K562 (cell line): Measurements from ENCODE around the gene GIPC3. TPM values are rescaled to one million over a fixed set of nuclear protein-coding genes. Genes with fewer than 3 reads are reported as not detected.

Experiments used
- ADNP ChIP-seq: fragments of 200-800 bp; sonication (Bioruptor generic); IDR thresholded peaks from 2 replicates; pipeline ENCODE4 v1.6.1; 2016; ENCODE audit warnings: missing genetic modification characterization, missing compliant biosample characterization
- BCL6 ChIP-seq: fragments of 250-450 bp; sonication (Bioruptor Pico); IDR thresholded peaks from 2 replicates; pipeline ENCODE4 v1.4.0; 2020
- COPS2 ChIP-seq: fragments of 450-650 bp; conservative IDR thresholded peaks from 2 replicates; pipeline ENCODE4 v1.6.1; 2016; ENCODE audit warnings: mild to moderate bottlenecking, moderate library complexity
- EP300 ChIP-seq: IDR thresholded peaks from 2 replicates; pipeline ENCODE4 v1.6.1; 2012; ENCODE audit warnings: low read length, improper control_type of control experiment
- HDAC3 ChIP-seq: fragments of 450-650 bp; IDR thresholded peaks from 2 replicates; pipeline ENCODE4 v1.6.1; 2018; ENCODE audit warnings: borderline replicate concordance, mild to moderate bottlenecking, moderate library complexity; ENCODE audit not compliant: partially characterized antibody
- HNRNPUL1 ChIP-seq: fragments of 200-400 bp; formaldehyde crosslinking; IDR thresholded peaks from 2 replicates; pipeline ENCODE4 v1.6.1; 2017; ENCODE audit warnings: low read length
- MEF2A ChIP-seq: IDR thresholded peaks from 2 replicates; pipeline ENCODE4 v1.6.1; 2011; ENCODE audit warnings: low read depth, mild to moderate bottlenecking, low read length, moderate library complexity; ENCODE audit not compliant: control insufficient read depth
- SREBF1 ChIP-seq: fragments of 150-350 bp; IDR thresholded peaks from 2 replicates; pipeline ENCODE4 v1.6.1; 2014; ENCODE audit warnings: antibody characterized with exemption, low read depth, low read length, borderline replicate concordance
- TRIM28 ChIP-seq: fragments of 450-650 bp; IDR thresholded peaks from 2 replicates; pipeline ENCODE4 v1.6.1; 2017
- YY1 ChIP-seq, 3 experiments: IDR thresholded peaks; 2 replicates each; pipeline ENCODE4 v1.6.1; 2011; ENCODE audit warnings: low read length in 2 of 3, mild to moderate bottlenecking in 2 of 3, moderate library complexity in 2 of 3, borderline replicate concordance in 1 of 3, control low read depth in 1 of 3, low read depth in 1 of 3; ENCODE audit not compliant: insufficient read depth in 3 of 3, insufficient replicate concordance in 2 of 3, control insufficient read depth in 1 of 3, insufficient read length in 1 of 3; ENCODE audit errors: extremely low read depth in 1 of 3
- ZBTB7A ChIP-seq: IDR thresholded peaks from 2 replicates; pipeline ENCODE4 v1.6.1; 2011; ENCODE audit warnings: low read depth, mild to moderate bottlenecking, low read length, moderate library complexity, borderline replicate concordance; ENCODE audit not compliant: control insufficient read depth
- ZNF197 ChIP-seq: fragments of 200-800 bp; sonication (Bioruptor generic); IDR thresholded peaks from 2 replicates; pipeline ENCODE4 v1.6.1; 2016; ENCODE audit warnings: low read depth, missing genetic modification characterization, missing compliant biosample characterization
- ZNF24 ChIP-seq: fragments of 450-650 bp; IDR thresholded peaks from 2 replicates; pipeline ENCODE4 v1.6.1; 2016
- ZNF354B ChIP-seq: fragments of 250-450 bp; sonication (Bioruptor Pico); IDR thresholded peaks from 2 replicates; pipeline ENCODE4 v1.4.0; 2020
- ZNF77 ChIP-seq: fragments of 250-450 bp; sonication (Bioruptor Pico); IDR thresholded peaks from 2 replicates; pipeline ENCODE4 v1.5.0; 2020
- ZNF778 ChIP-seq: fragments of 450-650 bp; formaldehyde crosslinking; IDR thresholded peaks from 2 replicates; pipeline ENCODE4 v1.4.0; 2020; ENCODE audit warnings: mild to moderate bottlenecking, moderate library complexity
- polyA plus RNA-seq, 8 experiments: library from polyadenylated mRNA; depleted of rRNA in 4 of 8; stranded (reverse) in 5 of 8; unstranded in 3 of 8; fragments of >200 nt; fragmentation: Nextera tagmentation in 2 of 8; fragmentation: Illumina TruSeq in 1 of 8; extraction: Ambion mirVana in 2 of 8; extraction: Trizol in 1 of 8; gene quantifications; 2 replicates each; pipeline versions ENCODE4 v1.2.1 to v1.2.3, GENCODE V29; 2011 to 2014; ENCODE audit warnings: inconsistent platforms in 1 of 8, missing spikeins in 1 of 8
- total RNA-seq, 7 experiments: library from RNA; depleted of rRNA in 6 of 7; stranded (reverse); fragments of >200 nt in 6 of 7; fragmentation: Illumina TruSeq in 2 of 7; extraction: Trizol in 2 of 7; gene quantifications; 2 replicates each; pipeline versions ENCODE4 v1.2.1 to v1.2.3, GENCODE V29; 2011 to 2021; ENCODE audit warnings: low replicate concordance in 1 of 7
- TF ChIP-seq, protein P1 (sequence below): fragments of 250-450 bp; sonication (Bioruptor Pico); IDR thresholded peaks from 2 replicates; pipeline ENCODE4 v1.4.0; 2020; ENCODE audit warnings: mild to moderate bottlenecking, moderate library complexity
- TF ChIP-seq, protein P2 (sequence below): sonication (generic); formaldehyde crosslinking; IDR thresholded peaks from 2 replicates; pipeline ENCODE4 v1.8.1; 2023; ENCODE audit warnings: mild to moderate bottlenecking, missing genetic modification reagents
- TF ChIP-seq, protein P3 (sequence below), 3 experiments: IDR thresholded peaks in 2 of 3; conservative IDR thresholded peaks in 1 of 3; 2 replicates each; pipeline ENCODE4 v1.5.1; 2011 to 2012; ENCODE audit warnings: low read length in 3 of 3, mild to moderate bottlenecking in 3 of 3, control low read depth in 2 of 3, improper control_type of control experiment in 1 of 3, inconsistent platforms in 1 of 3, low read depth in 1 of 3, mixed read lengths in 1 of 3, moderate library complexity in 1 of 3; ENCODE audit not compliant: insufficient read depth in 2 of 3
- TF ChIP-seq, protein P4 (sequence below): fragments of 250-450 bp; sonication (Bioruptor Pico); IDR thresholded peaks from 2 replicates; pipeline ENCODE4 v1.8.0; 2021; ENCODE audit warnings: mild to moderate bottlenecking, moderate library complexity

GIPC3 gene
- total and polyA plus RNA-seq, 9 of the 15 experiments (the other 6 are each of a cell fraction or from before 2014, with no cell fraction given), result 0.03 to 3.6 (median 1.5) TPM; not detected in 1

DNA sequence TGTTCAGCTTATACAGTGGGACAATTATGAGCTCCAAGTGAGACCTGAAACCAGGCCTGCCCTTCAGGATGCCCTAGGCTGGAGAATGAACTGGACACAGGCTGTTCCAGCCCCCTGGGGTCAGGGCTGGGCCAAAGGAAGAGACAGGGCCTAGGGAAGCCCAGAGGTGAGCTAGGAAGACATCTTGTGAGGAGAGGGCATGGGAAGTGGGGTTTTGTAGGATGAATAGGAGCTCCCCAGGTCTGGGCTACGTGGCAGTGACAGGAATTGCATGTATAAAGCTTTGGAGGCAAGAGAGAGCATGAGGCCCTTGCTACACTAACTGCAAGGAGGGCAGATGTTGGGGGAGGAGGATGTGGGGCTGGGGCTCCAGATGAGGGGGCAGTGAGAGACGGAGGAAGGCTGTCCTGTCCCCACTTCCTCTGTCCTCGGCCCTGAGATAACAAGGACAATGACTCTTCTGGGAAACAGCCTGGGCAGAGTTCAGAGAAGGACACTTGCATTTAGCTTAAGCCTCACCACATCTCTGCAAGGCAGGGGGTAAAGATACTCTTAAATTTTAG lies 22.9 kb downstream of the GIPC3 start (continued):
- 0 out of 2 replicates have a peak, but pooled peaks have one; percentile 44 for TF ChIP-seq ZBTB7A
- no peak for TF ChIP-seq ZNF778 (CRISPR knock-in tag)
- TF ChIP-seq HNRNPUL1, result no peak
- TF ChIP-seq SREBF1, result no peak
- TF ChIP-seq TRIM28, result no peak
- no peak for TF ChIP-seq BCL6 (CRISPR knock-in tag)
- TF ChIP-seq, protein P1, sequence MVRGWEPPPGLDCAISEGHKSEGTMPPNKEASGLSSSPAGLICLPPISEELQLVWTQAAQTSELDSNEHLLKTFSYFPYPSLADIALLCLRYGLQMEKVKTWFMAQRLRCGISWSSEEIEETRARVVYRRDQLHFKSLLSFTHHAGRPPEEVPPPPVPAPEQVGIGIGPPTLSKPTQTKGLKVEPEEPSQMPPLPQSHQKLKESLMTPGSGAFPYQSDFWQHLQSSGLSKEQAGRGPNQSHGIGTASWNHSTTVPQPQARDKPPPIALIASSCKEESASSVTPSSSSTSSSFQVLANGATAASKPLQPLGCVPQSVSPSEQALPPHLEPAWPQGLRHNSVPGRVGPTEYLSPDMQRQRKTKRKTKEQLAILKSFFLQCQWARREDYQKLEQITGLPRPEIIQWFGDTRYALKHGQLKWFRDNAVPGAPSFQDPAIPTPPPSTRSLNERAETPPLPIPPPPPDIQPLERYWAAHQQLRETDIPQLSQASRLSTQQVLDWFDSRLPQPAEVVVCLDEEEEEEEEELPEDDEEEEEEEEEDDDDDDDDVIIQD (CRISPR knock-in tag), result no peak
- TF ChIP-seq MEF2A, result no peak
- TF ChIP-seq ZNF77, result no peak
- TF ChIP-seq EP300, result peak; percentile 69
- no peak for TF ChIP-seq COPS2
- TF ChIP-seq YY1 (IDR thresholded peaks at IDR 0.05; ENCODE audit: borderline replicate concordance in 1 of 3, control insufficient read depth in 1 of 3, extremely low read depth in 1 of 3, insufficient read depth in 3 of 3, insufficient read length in 1 of 3, insufficient replicate concordance in 2 of 3, low read depth in 1 of 3, low read length in 2 of 3), result no peak
- TF ChIP-seq, protein P2, sequence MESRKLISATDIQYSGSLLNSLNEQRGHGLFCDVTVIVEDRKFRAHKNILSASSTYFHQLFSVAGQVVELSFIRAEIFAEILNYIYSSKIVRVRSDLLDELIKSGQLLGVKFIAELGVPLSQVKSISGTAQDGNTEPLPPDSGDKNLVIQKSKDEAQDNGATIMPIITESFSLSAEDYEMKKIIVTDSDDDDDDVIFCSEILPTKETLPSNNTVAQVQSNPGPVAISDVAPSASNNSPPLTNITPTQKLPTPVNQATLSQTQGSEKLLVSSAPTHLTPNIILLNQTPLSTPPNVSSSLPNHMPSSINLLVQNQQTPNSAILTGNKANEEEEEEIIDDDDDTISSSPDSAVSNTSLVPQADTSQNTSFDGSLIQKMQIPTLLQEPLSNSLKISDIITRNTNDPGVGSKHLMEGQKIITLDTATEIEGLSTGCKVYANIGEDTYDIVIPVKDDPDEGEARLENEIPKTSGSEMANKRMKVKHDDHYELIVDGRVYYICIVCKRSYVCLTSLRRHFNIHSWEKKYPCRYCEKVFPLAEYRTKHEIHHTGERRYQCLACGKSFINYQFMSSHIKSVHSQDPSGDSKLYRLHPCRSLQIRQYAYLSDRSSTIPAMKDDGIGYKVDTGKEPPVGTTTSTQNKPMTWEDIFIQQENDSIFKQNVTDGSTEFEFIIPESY, result no peak
- TF ChIP-seq ADNP, result no peak
- TF ChIP-seq, protein P3, sequence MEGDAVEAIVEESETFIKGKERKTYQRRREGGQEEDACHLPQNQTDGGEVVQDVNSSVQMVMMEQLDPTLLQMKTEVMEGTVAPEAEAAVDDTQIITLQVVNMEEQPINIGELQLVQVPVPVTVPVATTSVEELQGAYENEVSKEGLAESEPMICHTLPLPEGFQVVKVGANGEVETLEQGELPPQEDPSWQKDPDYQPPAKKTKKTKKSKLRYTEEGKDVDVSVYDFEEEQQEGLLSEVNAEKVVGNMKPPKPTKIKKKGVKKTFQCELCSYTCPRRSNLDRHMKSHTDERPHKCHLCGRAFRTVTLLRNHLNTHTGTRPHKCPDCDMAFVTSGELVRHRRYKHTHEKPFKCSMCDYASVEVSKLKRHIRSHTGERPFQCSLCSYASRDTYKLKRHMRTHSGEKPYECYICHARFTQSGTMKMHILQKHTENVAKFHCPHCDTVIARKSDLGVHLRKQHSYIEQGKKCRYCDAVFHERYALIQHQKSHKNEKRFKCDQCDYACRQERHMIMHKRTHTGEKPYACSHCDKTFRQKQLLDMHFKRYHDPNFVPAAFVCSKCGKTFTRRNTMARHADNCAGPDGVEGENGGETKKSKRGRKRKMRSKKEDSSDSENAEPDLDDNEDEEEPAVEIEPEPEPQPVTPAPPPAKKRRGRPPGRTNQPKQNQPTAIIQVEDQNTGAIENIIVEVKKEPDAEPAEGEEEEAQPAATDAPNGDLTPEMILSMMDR (IDR thresholded peaks at IDR 0.05 in 2 of 3, conservative IDR thresholded peaks at IDR 0.05 in 1 of 3; ENCODE audit: insufficient read depth in 2 of 3, low read depth in 1 of 3, low read length in 3 of 3), result no peak
- no peak for TF ChIP-seq ZNF197 (CRISPR knock-in tag)
- TF ChIP-seq HDAC3, result no peak
- TF ChIP-seq ZNF24, result no peak
- no peak for TF ChIP-seq ZNF354B (CRISPR knock-in tag)
- TF ChIP-seq, protein P4, sequence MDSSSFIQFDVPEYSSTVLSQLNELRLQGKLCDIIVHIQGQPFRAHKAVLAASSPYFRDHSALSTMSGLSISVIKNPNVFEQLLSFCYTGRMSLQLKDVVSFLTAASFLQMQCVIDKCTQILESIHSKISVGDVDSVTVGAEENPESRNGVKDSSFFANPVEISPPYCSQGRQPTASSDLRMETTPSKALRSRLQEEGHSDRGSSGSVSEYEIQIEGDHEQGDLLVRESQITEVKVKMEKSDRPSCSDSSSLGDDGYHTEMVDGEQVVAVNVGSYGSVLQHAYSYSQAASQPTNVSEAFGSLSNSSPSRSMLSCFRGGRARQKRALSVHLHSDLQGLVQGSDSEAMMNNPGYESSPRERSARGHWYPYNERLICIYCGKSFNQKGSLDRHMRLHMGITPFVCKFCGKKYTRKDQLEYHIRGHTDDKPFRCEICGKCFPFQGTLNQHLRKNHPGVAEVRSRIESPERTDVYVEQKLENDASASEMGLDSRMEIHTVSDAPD (CRISPR knock-in tag), result no peak
